ENCODE data around the gene ADGB.

- TF ChIP-seq CTCF (IDR thresholded peaks at IDR 0.05): no peak
- TF ChIP-seq POLR2A (IDR thresholded peaks at IDR 0.05): no peak
Observed at GRCh38 chr6:146861029-146861563, 262.3 kb downstream of the ADGB start.

Measured in esophagus squamous epithelium (tissue), 4 donors.